Dedifferentiated amniotic fluid mesenchymal stem cell (primary cell): ENCODE measurements around the gene NACC1.
A peak's percentile ranks its signal among the peaks of the same experiment; 100 is the strongest.
"Not testable (repeated sequence)": the region's sequence is repeated elsewhere in the genome, so short reads cannot be mapped to it uniquely, and the experiment has no call there.

Source experiments
- DNase-seq: peaks from one replicate; pipeline ENCODE4 v3.0.0-alpha.2; 2016; ENCODE audit errors: extremely low spot score

The NACC1 gene

GRCh38 chr19:13164343-13165161 is 46.5 kb downstream of the NACC1 start:
- DNase-seq, result no peak

DNA sequence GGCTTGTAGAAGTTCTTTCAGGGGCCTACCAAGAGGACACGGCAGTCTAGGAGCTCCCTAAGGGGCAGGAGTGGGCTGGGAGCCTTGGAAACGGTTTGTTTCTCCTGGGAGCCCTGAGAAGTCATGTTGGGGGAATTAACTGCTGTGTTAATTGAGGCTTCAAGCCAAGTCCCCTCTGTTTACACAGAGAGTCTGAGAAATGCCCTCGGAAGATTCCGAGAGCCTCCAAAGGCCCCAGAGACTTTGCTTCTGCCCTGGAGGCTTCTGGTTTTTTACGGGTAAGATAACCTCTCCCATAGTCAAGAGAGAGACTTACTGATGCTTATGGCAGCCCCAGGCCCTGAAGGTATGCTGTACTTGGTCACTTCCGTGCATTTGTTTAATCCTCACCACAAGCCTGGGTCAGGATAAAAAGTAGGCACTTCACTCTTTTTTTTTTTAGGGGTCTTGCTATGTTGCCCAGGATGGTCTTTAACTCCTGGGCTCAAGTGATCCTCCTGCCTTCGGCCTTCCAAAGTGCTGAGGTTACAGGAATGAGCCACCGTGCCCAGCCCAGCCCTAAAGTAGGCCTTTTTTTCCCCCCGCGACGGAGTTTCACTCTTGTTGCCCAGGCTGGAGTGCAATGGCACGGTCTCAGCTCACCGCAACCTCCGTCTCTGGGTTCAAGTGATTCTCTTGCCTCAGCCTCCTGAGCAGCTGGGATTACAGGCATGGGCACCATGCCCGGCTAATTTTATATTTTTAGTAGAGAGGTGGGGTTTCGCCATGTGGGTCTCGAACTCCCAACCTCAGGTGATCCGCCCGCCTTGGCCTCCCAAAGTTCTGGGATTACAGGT is 47.3 kb downstream of the NACC1 start:
- DNase-seq, result no peak

DNA sequence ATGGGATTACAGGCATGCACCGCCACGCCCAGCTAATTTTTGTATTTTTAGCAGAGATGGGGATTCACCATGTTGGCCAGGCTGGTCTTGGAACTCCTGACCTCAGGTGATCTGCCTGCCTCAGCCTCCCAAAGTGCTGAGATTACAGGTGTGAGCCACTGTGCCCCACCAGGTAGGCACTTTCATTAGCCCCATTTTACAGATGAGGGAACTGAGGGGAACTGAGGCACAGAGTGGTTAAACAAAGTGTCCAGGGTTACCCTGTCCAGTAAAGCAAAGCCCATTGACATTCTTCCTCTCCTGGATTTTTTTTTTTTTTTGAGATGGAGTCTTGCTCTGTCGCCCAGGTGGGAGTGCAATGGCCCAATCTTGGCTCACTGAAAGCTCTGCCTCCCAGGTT is 48.1 kb downstream of the NACC1 start:
- not testable (repeated sequence) for DNase-seq

GRCh38 chr19:13169769-13170168 is 51.7 kb downstream of the NACC1 start:
- no peak for DNase-seq

DNA sequence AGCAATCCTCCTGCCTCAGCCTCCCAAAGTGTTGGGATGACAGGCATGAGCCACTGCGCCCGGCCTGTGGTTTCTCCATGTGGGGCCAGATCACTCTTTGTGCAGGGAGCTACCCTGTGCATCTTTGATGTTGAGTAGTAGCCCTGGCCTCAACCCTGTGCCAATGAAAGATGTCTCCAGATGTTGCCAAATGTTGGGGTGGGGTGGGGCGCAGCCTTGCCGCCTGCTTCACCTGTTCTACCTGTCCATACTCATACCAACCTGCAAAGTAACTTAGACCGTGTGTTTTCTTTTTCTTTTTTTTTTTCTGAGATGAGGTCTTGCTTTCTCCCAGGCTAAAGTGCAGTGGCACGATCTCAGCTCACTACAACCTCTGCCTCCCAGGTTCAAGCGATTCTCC is 53.1 kb downstream of the NACC1 start:
- no peak for DNase-seq

- DNase-seq, result peak; percentile 79
Observed at GRCh38 chr19:13172346-13173138, 54.5 kb downstream of the NACC1 start.

DNA sequence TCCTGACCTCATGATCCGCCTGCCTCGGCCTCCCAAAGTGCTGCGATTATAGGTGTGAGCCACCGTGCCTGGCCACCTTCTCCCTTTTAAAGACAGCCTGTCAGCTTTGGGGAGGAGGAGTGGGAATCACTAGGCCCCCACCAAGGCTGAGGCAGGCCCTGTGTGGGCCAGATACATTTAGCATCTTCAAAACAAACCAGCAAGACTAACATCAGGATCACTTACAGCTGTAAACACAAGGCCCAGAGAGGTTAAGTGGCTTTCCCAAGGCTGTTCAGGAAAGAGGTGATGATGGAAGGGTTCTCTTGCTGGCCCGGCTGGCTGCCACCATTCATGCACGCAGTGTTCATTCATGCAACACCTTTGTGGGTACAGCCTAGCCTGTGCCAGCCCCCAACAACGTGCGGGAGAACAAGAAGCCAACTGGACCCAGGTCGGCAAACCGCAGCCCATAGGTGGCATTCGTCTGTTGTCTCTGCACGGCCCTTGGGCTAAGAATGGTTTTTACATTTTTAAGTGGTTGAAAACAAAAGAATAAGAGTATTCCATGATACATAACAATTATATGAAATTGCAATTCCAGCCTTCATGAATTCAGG is 55.2 kb downstream of the NACC1 start:
- DNase-seq, result no peak

GRCh38 chr19:13176345-13176744 is 58.3 kb downstream of the NACC1 start:
- no peak for DNase-seq

DNA sequence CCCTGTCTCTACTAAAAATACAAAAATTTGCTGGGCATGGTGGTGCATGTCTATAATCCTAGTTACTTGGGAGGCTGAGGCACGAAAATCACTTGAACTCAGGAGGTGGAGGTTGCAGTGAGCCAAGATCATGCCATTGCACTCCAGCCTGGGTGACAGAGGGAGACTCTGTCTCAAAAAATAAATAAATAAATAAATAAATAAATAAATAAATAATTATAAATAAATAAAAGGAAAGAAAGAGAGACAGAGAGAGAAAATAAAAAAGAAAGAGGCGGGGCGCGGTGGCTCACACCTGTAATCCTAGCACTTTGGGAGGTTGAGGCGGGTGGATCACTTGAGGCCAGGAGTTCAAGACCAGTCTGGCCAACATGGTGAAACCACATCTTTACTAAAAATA is 59.5 kb downstream of the NACC1 start:
- DNase-seq, result not testable (repeated sequence)

GRCh38 chr19:13178291-13178690 is 60.2 kb downstream of the NACC1 start:
- not testable (repeated sequence) for DNase-seq

DNA sequence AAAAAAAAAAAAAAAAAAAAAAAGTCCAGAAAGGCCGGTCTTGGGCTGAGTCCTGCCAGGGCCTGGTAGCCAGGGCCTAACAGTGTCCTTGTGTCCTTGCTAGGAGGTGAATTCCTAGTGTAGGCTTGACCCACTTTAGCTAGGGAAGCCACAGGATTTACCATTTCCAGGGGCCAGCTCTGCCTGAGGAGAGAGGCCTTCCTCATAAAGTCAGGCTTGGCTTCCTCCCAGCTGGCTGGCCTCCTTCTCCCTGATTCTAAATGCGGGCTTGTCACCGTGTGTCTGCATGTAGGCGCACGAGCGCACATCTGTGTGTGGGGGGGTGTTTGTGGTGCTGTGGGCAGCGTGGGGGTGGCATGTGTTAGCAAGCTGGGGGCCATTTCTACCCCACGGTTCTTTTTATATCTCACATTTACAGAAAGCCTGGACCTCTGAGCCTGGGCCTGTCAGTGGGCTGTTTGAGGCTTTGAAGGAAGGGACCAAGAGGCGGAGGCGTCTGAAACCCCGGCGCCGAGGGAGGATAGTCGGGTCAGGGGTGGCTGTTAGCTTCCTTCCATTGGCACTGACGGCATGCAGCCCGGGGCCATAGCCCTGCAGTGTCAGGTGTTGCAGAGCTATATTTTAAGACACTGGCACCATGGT is 63.8 kb downstream of the NACC1 start:
- no peak for DNase-seq

GRCh38 chr19:13184926-13185325 is 66.9 kb downstream of the NACC1 start:
- DNase-seq, result not testable (repeated sequence)

DNA sequence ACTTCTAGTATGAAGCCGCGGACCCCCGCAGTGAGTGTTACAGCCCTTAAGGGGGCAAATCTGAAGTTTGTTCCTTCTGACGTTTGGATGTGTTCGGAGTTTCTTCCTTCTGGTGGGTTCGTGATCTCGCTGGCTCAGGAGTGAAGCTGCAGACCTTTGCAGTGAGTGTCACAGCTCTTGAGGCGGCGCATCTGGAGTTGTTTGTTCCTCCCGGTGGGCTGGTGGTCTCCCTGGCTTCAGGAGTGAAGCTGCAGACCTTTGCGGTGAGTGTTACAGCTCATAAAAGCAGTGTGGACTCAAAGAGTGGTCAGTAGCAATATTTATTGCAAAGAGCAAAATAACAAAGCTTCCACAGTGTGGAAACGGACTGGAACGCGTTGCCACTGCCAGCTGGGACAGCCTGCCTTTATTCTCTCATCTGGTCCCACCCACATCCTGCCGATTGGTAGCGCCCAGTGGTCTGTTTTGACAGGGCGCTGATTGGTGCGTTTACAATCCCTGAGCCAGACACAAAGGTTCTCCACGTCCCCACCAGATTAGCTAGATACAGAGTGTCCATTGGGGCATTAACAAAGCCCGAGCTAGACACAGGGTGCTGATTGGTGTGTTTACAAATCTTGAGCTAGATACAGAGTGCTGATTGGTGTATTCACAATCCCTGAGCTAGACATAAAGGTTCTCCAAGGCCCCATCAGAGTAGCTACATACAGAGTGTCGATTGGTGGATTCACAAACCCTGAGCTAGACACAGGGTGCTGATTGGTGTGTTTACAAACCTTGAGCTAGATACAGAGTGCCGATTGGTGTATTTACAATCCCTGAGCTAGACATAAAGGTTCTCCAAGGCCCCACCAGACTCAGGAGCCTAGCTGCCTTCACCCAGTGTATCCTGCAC is 67.9 kb downstream of the NACC1 start:
- not testable (repeated sequence) for DNase-seq

DNA sequence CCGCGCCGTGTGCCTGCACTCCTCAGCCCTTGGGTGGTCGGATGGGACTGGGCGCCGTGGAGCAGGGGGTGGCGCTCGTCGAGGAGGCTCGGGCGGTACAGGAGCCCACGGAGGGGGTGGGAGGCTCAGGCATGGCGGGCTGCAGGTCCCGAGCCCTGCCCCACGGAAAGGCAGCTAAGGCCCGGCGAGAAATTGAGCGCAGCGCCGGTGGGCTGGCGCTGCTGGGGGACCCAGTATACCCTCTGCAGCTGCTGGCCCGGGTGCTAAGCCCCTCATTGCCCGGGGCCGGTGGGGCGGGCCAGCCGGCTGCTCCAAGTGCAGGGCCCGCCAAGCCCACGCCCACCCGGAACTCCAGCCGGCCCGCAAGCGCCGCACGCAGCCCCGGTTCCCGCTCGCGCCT is 68.6 kb downstream of the NACC1 start:
- not testable (repeated sequence) for DNase-seq

- no peak for DNase-seq
Observed at GRCh38 chr19:13187419-13187818, 69.4 kb downstream of the NACC1 start.

- no peak for DNase-seq
Observed at GRCh38 chr19:13189600-13189999, 71.5 kb downstream of the NACC1 start.
